HEK293 (cell line): ENCODE data around the gene FKBP7.

Experiments used
- CTCF ChIA-PET: fragments of 350-600 bp; formaldehyde crosslinking; extraction: SDS; loops from one replicate; lab custom pipeline; 2021; ENCODE audit warnings: antibody characterized with exemption; lab: Yijun Ruan, JAX
- POLR2A ChIA-PET: fragments of 300-600 bp; formaldehyde crosslinking; extraction: SDS; loops from one replicate; lab custom pipeline; 2020; ENCODE audit warnings: antibody characterized with exemption, inconsistent platforms; lab: Yijun Ruan, JAX
- H3K27ac ChIP-seq: fragments of 200-500 bp; sonication (Bioruptor generic); 2 replicates; pipeline ENCODE4 v1.5.1; 2014; ENCODE audit warnings: low read depth, low read length, control low read depth, inconsistent platforms; ENCODE audit errors: extremely low read depth
- H3K36me3 ChIP-seq, 2 experiments: fragments of 200-500 bp in 1 of 2; sonication (Bioruptor generic) in 1 of 2; 1 replicate in 1 of 2; 2 replicates in 1 of 2; pipeline ENCODE4 v1.5.1; 2014 to 2017; ENCODE audit warnings: inconsistent platforms in 2 of 2, low read length in 2 of 2; ENCODE audit not compliant: control insufficient read depth in 2 of 2, insufficient read depth in 1 of 2
- H3K4me1 ChIP-seq: fragments of 200-500 bp; sonication (Bioruptor generic); 2 replicates; pipeline ENCODE4 v1.5.1; 2014; ENCODE audit warnings: mild to moderate bottlenecking, low read length, inconsistent platforms; ENCODE audit not compliant: control insufficient read depth, insufficient read depth
- H3K4me3 ChIP-seq: 2 replicates; pipeline ENCODE4 v1.5.1; 2011; ENCODE audit warnings: low read depth, mild to moderate bottlenecking, control low read depth, low read length, moderate library complexity
- H3K9me3 ChIP-seq: fragments of 200-500 bp; sonication (Bioruptor generic); 2 replicates; pipeline ENCODE4 v1.5.1; 2014; ENCODE audit warnings: low read depth, low read length, inconsistent platforms; ENCODE audit not compliant: control insufficient read depth, insufficient read depth
- HOXA7 ChIP-seq: sonication (generic); formaldehyde crosslinking; IDR thresholded peaks from 2 replicates; pipeline ENCODE4 v1.8.1; 2022; ENCODE audit warnings: missing genetic modification reagents, borderline replicate concordance
- KLF16 ChIP-seq: fragments of 450-650 bp; formaldehyde crosslinking; IDR thresholded peaks from 2 replicates; pipeline ENCODE4 v1.5.1; 2017; ENCODE audit warnings: missing biosample characterization, missing genetic modification characterization
- OVOL3 ChIP-seq: fragments of 450-650 bp; formaldehyde crosslinking; IDR thresholded peaks from 2 replicates; pipeline ENCODE4 v1.5.1; 2016; ENCODE audit warnings: missing biosample characterization, missing genetic modification characterization
- SCRT1 ChIP-seq: fragments of 450-650 bp; formaldehyde crosslinking; IDR thresholded peaks from 2 replicates; pipeline ENCODE4 v1.5.1; 2016; ENCODE audit warnings: missing biosample characterization, missing genetic modification characterization, borderline replicate concordance
- SP3 ChIP-seq: fragments of 450-650 bp; formaldehyde crosslinking; IDR thresholded peaks from 2 replicates; pipeline ENCODE4 v1.5.1; 2016; ENCODE audit warnings: missing biosample characterization, missing genetic modification characterization
- SP7 ChIP-seq: fragments of 450-650 bp; formaldehyde crosslinking; IDR thresholded peaks from 2 replicates; pipeline ENCODE4 v1.5.1; 2016; ENCODE audit warnings: missing biosample characterization, missing genetic modification characterization
- ZBTB7A ChIP-seq: fragments of 450-650 bp; formaldehyde crosslinking; IDR thresholded peaks from 2 replicates; pipeline ENCODE4 v1.5.1; 2016; ENCODE audit warnings: low read depth, missing biosample characterization, missing genetic modification characterization
- ZEB2 ChIP-seq: fragments of 450-650 bp; formaldehyde crosslinking; IDR thresholded peaks from 2 replicates; pipeline ENCODE4 v1.5.1; 2016; ENCODE audit warnings: missing biosample characterization, missing genetic modification characterization
- ZFP3 ChIP-seq: fragments of 450-650 bp; formaldehyde crosslinking; IDR thresholded peaks from 2 replicates; pipeline ENCODE4 v1.5.1; 2016; ENCODE audit warnings: low read depth, missing biosample characterization, missing genetic modification characterization
- ZNF155 ChIP-seq: fragments of 450-650 bp; formaldehyde crosslinking; IDR thresholded peaks from 2 replicates; pipeline ENCODE4 v1.5.1; 2016; ENCODE audit warnings: missing biosample characterization, missing genetic modification characterization
- ZNF2 ChIP-seq: fragments of 450-650 bp; formaldehyde crosslinking; IDR thresholded peaks from 2 replicates; pipeline ENCODE4 v1.5.1; 2016; ENCODE audit warnings: missing biosample characterization, missing genetic modification characterization
- ZNF214 ChIP-seq: fragments of 450-650 bp; formaldehyde crosslinking; IDR thresholded peaks from 2 replicates; pipeline ENCODE4 v1.5.1; 2017; ENCODE audit warnings: missing biosample characterization, mild to moderate bottlenecking, missing genetic modification characterization, borderline replicate concordance
- ZNF221 ChIP-seq: fragments of 450-650 bp; formaldehyde crosslinking; IDR thresholded peaks from 2 replicates; pipeline ENCODE4 v1.5.1; 2017; ENCODE audit warnings: missing biosample characterization, missing genetic modification characterization, borderline replicate concordance
- ZNF24 ChIP-seq: fragments of 450-650 bp; formaldehyde crosslinking; IDR thresholded peaks from 2 replicates; pipeline ENCODE4 v1.5.1; 2016; ENCODE audit warnings: missing biosample characterization, missing genetic modification characterization
- ZNF366 ChIP-seq: fragments of 450-650 bp; formaldehyde crosslinking; conservative IDR thresholded peaks from 2 replicates; pipeline ENCODE4 v1.5.1; 2016; ENCODE audit warnings: missing biosample characterization, missing genetic modification characterization
- ZNF423 ChIP-seq: fragments of 450-650 bp; formaldehyde crosslinking; IDR thresholded peaks from 2 replicates; pipeline ENCODE4 v1.5.1; 2016; ENCODE audit warnings: missing biosample characterization, missing genetic modification characterization
- ZNF48 ChIP-seq: fragments of 450-650 bp; formaldehyde crosslinking; IDR thresholded peaks from 2 replicates; pipeline ENCODE4 v1.5.1; 2016; ENCODE audit warnings: missing biosample characterization, missing genetic modification characterization
- ZNF558 ChIP-seq: fragments of 450-650 bp; formaldehyde crosslinking; IDR thresholded peaks from 2 replicates; pipeline ENCODE4 v1.5.1; 2016; ENCODE audit warnings: missing biosample characterization, missing genetic modification characterization
- ZNF560 ChIP-seq: fragments of 450-650 bp; formaldehyde crosslinking; IDR thresholded peaks from 2 replicates; pipeline ENCODE4 v1.5.1; 2017; ENCODE audit warnings: missing biosample characterization, missing genetic modification characterization, borderline replicate concordance
- ZNF561 ChIP-seq: fragments of 450-650 bp; IDR thresholded peaks from 2 replicates; pipeline ENCODE4 v1.5.1; 2018; ENCODE audit warnings: missing biosample characterization, missing genetic modification characterization, borderline replicate concordance
- ZNF596 ChIP-seq: fragments of 450-650 bp; IDR thresholded peaks from 2 replicates; pipeline ENCODE4 v1.5.0; 2018; ENCODE audit warnings: missing biosample characterization, mild to moderate bottlenecking, missing genetic modification characterization, moderate library complexity
- ZNF600 ChIP-seq: fragments of 450-650 bp; formaldehyde crosslinking; IDR thresholded peaks from 2 replicates; pipeline ENCODE4 v1.5.1; 2016; ENCODE audit warnings: missing biosample characterization, missing genetic modification characterization
- TF ChIP-seq, protein P1 (sequence below): fragments of 450-650 bp; formaldehyde crosslinking; conservative IDR thresholded peaks from 2 replicates; pipeline ENCODE4 v1.5.1; 2016; ENCODE audit warnings: low read depth, missing biosample characterization, missing genetic modification characterization
- TF ChIP-seq, protein P2 (sequence below): fragments of 450-650 bp; formaldehyde crosslinking; IDR thresholded peaks from 2 replicates; pipeline ENCODE4 v1.5.1; 2017; ENCODE audit warnings: missing biosample characterization, missing genetic modification characterization
- TF ChIP-seq, protein P3 (sequence below): fragments of 450-650 bp; formaldehyde crosslinking; IDR thresholded peaks from 2 replicates; pipeline ENCODE4; 2016; ENCODE audit warnings: missing biosample characterization, missing genetic modification characterization
- TF ChIP-seq, protein P4 (sequence below): fragments of 450-650 bp; formaldehyde crosslinking; IDR thresholded peaks from 2 replicates; pipeline ENCODE4 v1.5.1; 2017; ENCODE audit warnings: missing biosample characterization, missing genetic modification characterization
- TF ChIP-seq, protein P5 (sequence below): fragments of 450-650 bp; formaldehyde crosslinking; IDR thresholded peaks from 2 replicates; pipeline ENCODE4 v1.5.1; 2016; ENCODE audit warnings: missing biosample characterization, missing genetic modification characterization, low read depth

The FKBP7 gene

DNA sequence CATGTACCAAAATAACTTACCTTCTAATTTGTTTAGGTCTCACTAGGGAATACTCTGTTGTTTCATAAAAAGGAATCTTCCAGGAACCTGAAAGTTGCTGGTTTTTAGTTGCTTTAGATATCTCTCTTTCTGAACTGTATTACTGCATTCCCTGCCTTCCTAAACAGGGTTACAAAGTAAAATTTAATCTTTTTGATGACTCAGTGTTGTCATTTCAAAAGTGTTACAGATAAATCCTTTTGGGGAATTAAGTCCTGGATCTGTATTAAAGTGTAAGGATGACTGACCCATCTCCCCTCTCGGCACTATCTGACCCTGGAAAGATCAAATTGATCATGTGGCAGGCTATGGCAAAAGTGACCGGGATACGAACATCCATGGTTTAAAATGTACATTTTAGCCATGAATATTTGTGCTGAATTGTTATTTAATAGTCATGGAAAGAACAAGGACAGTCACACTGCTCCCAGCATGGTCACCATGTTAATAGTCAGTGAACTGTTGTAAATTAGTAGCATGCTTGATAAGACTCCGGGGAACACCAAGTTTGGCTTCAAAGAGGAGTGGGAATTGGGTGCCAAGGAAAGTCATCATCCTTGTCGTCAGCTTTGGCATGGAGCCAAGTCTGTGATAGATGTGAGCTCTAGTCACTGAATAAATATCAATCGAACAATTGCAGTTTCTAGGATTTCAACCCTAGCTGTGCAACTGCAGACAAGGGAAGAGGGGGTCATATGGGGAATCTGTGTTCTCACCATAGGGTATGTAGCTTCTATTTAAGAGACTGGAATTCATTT is 6.0 kb upstream of the FKBP7 start (continued):
- TF ChIP-seq, protein P1, sequence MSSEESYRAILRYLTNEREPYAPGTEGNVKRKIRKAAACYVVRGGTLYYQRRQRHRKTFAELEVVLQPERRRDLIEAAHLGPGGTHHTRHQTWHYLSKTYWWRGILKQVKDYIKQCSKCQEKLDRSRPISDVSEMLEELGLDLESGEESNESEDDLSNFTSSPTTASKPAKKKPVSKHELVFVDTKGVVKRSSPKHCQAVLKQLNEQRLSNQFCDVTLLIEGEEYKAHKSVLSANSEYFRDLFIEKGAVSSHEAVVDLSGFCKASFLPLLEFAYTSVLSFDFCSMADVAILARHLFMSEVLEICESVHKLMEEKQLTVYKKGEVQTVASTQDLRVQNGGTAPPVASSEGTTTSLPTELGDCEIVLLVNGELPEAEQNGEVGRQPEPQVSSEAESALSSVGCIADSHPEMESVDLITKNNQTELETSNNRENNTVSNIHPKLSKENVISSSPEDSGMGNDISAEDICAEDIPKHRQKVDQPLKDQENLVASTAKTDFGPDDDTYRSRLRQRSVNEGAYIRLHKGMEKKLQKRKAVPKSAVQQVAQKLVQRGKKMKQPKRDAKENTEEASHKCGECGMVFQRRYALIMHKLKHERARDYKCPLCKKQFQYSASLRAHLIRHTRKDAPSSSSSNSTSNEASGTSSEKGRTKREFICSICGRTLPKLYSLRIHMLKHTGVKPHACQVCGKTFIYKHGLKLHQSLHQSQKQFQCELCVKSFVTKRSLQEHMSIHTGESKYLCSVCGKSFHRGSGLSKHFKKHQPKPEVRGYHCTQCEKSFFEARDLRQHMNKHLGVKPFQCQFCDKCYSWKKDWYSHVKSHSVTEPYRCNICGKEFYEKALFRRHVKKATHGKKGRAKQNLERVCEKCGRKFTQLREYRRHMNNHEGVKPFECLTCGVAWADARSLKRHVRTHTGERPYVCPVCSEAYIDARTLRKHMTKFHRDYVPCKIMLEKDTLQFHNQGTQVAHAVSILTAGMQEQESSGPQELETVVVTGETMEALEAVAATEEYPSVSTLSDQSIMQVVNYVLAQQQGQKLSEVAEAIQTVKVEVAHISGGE (tag by site-specific recombination) = no peak
- TF ChIP-seq ZNF48 (tag by site-specific recombination) (no peak), ZFP3 (tag by site-specific recombination) (no peak), ZNF423 (tag by site-specific recombination) (peak; percentile 82), KLF16 (tag by site-specific recombination) (0 out of 2 replicates have a peak, but pooled peaks have one; percentile 32), ZNF366 (peak; percentile 54), ZNF214 (tag by site-specific recombination) (peak; percentile 83; the same call in 1 of the 2 replicates), ZNF596 (peak; percentile 55), ZEB2 (peak; percentile 90), ZNF561 (tag by site-specific recombination) (peak; percentile 97), ZNF155 (tag by site-specific recombination) (no peak), ZNF221 (tag by site-specific recombination) (peak; percentile 95; the same call in 1 of the 2 replicates), SP7 (tag by site-specific recombination) (peak; percentile 52; the same call in 1 of the 2 replicates), ZNF24 (tag by site-specific recombination) (peak; percentile 65; the same call in 1 of the 2 replicates)
- TF ChIP-seq, protein P2, sequence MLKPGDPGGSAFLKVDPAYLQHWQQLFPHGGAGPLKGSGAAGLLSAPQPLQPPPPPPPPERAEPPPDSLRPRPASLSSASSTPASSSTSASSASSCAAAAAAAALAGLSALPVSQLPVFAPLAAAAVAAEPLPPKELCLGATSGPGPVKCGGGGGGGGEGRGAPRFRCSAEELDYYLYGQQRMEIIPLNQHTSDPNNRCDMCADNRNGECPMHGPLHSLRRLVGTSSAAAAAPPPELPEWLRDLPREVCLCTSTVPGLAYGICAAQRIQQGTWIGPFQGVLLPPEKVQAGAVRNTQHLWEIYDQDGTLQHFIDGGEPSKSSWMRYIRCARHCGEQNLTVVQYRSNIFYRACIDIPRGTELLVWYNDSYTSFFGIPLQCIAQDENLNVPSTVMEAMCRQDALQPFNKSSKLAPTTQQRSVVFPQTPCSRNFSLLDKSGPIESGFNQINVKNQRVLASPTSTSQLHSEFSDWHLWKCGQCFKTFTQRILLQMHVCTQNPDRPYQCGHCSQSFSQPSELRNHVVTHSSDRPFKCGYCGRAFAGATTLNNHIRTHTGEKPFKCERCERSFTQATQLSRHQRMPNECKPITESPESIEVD (tag by site-specific recombination) = peak; percentile 67
- TF ChIP-seq, protein P3, sequence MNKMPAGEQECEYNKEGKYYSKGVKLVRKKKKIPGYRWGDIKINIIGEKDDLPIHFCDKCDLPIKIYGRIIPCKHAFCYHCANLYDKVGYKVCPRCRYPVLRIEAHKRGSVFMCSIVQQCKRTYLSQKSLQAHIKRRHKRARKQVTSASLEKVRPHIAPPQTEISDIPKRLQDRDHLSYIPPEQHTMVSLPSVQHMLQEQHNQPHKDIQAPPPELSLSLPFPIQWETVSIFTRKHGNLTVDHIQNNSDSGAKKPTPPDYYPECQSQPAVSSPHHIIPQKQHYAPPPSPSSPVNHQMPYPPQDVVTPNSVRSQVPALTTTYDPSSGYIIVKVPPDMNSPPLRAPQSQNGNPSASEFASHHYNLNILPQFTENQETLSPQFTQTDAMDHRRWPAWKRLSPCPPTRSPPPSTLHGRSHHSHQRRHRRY (tag by site-specific recombination) = no peak
- TF ChIP-seq, protein P4, sequence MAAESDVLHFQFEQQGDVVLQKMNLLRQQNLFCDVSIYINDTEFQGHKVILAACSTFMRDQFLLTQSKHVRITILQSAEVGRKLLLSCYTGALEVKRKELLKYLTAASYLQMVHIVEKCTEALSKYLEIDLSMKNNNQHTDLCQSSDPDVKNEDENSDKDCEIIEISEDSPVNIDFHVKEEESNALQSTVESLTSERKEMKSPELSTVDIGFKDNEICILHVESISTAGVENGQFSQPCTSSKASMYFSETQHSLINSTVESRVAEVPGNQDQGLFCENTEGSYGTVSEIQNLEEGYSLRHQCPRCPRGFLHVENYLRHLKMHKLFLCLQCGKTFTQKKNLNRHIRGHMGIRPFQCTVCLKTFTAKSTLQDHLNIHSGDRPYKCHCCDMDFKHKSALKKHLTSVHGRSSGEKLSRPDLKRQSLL = 0 out of 2 replicates have a peak, but pooled peaks have one; percentile 28
- TF ChIP-seq, all 188 proteins: peak for 55

DNA sequence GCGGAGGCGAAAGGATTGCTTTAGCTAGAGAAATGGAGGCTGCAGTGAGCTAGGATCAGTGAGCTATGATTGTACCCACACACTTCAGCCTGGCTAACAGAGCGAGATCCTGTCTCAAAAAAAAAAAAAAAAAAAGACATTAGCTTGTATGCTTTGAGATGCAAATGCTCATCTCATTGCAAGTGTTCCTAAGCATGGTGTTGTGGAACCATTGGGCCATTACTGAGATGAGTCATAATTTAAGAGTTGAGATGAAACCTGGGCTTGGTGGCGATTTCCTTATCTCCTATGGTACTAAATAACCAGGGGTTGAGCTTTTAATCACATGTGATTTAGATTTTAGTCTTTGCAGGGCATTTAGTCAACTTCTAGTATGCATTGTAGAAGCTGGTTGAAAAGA is 4.0 kb upstream of the FKBP7 start:
- Histone ChIP-seq H3K36me3 (peaks cover 0 to 11% of the 10 kb centered on the region in 2 experiments; a peak in 2 of 3 replicates), H3K27ac (no peak overlapping the region), H3K4me3 (peak overlapping the region; percentile 13; the same call in 1 of the 2 replicates), H3K9me3 (no peaks in the 10 kb centered on the region), H3K4me1 (peaks cover 18% of the 10 kb centered on the region)
- POLR2A ChIA-PET = interaction anchor here (0.6 to 2.1 kb wide), 7 partner anchors 12 to 585 kb away, joined by 3 to 12 read pairs (median 3); partner anchors contain the start of genes PJVK and PRKRA
- CTCF ChIA-PET = interaction anchor here (0.6 to 1.0 kb wide), 9 partner anchors 12 to 1250 kb away, joined by 3 to 5 read pairs (median 3); no protein-coding TSS in a partner anchor
- TF ChIP-seq ZNF600 (tag by site-specific recombination) (peak; percentile 91), ZBTB7A (tag by site-specific recombination) (no peak), HOXA7 (CRISPR knock-in tag) (no peak), ZNF560 (tag by site-specific recombination) (no peak), SCRT1 (tag by site-specific recombination) (no peak), ZNF558 (peak; percentile 18; the same call in 1 of the 2 replicates), ZNF48 (tag by site-specific recombination) (no peak), OVOL3 (tag by site-specific recombination) (no peak), SP3 (tag by site-specific recombination) (no peak), ZNF2 (no peak)
- TF ChIP-seq, protein P5, sequence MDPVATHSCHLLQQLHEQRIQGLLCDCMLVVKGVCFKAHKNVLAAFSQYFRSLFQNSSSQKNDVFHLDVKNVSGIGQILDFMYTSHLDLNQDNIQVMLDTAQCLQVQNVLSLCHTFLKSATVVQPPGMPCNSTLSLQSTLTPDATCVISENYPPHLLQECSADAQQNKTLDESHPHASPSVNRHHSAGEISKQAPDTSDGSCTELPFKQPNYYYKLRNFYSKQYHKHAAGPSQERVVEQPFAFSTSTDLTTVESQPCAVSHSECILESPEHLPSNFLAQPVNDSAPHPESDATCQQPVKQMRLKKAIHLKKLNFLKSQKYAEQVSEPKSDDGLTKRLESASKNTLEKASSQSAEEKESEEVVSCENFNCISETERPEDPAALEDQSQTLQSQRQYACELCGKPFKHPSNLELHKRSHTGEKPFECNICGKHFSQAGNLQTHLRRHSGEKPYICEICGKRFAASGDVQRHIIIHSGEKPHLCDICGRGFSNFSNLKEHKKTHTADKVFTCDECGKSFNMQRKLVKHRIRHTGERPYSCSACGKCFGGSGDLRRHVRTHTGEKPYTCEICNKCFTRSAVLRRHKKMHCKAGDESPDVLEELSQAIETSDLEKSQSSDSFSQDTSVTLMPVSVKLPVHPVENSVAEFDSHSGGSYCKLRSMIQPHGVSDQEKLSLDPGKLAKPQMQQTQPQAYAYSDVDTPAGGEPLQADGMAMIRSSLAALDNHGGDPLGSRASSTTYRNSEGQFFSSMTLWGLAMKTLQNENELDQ (tag by site-specific recombination) = no peak
